Measurements from ENCODE around the gene TCEAL7. TPM values are rescaled to one million over a fixed set of nuclear protein-coding genes. Genes with fewer than 3 reads are reported as not detected.
"Not testable (repeated sequence)": the region's sequence is repeated elsewhere in the genome, so short reads cannot be mapped to it uniquely, and the experiment has no call there.

The TCEAL7 gene
- total RNA-seq, 1 donor from 2014 or later = not detected

GRCh38 chrX:103356130-103356798 is 26.2 kb downstream of the TCEAL7 start, which contains the start of gene TCEAL9:
Gene TCEAL9, plus strand, starts transcription at chrX:103356506. Its CDS starts 1,179 bp downstream, at chrX:103357685.
- DNase-seq (ENCODE audit: low spot score) = no peak
- intact Hi-C loops (cut with micrococcal nuclease) = no loop called here
- Mint-ChIP-seq H3K27me3 (ENCODE audit: low read depth) (peaks cover 11% of the 10 kb centered on the region), H3K27ac (peak within 1 kb of the TSS; percentile 19), H3K9me3 (no peaks in the 10 kb centered on the region), H3K4me1 (ENCODE audit: low read depth) (peaks cover 5% of the 10 kb centered on the region), H3K4me3 (ENCODE audit: low read depth) (peak within 1 kb of the TSS; percentile 69), H3K36me3 (ENCODE audit: low read depth) (no peaks in the 10 kb centered on the region)

- intact Hi-C loops (cut with micrococcal nuclease) = no loop called here
- DNase-seq (ENCODE audit: low spot score) = no peak
- Mint-ChIP-seq H3K9me3 (no peaks in the 10 kb centered on the region), H3K36me3 (ENCODE audit: low read depth) (no peaks in the 10 kb centered on the region), H3K4me1 (ENCODE audit: low read depth) (peaks cover 5% of the 10 kb centered on the region), H3K27ac (no peak overlapping the region), H3K27me3 (ENCODE audit: low read depth) (peaks cover 11% of the 10 kb centered on the region), H3K4me3 (ENCODE audit: low read depth) (peak overlapping the region; percentile 69)
Observed at GRCh38 chrX:103356858-103357257, 26.8 kb downstream of the TCEAL7 start.

GRCh38 chrX:103357871-103358270 is 27.8 kb downstream of the TCEAL7 start:
- intact Hi-C loops (cut with micrococcal nuclease) = no loop called here
- Mint-ChIP-seq H3K9me3 (no peaks in the 10 kb centered on the region), H3K36me3 (ENCODE audit: low read depth) (no peaks in the 10 kb centered on the region), H3K27me3 (ENCODE audit: low read depth) (peaks cover 11% of the 10 kb centered on the region), H3K27ac (no peak overlapping the region), H3K4me1 (ENCODE audit: low read depth) (peaks cover 5% of the 10 kb centered on the region), H3K4me3 (ENCODE audit: low read depth) (no peak overlapping the region)
- DNase-seq (ENCODE audit: low spot score) = no peak

GRCh38 chrX:103359605-103360004 is 29.6 kb downstream of the TCEAL7 start:
- H3K4me3 Mint-ChIP-seq (ENCODE audit: low read depth); H3K27ac Mint-ChIP-seq; H3K4me1 Mint-ChIP-seq (ENCODE audit: low read depth); intact Hi-C loops (cut with micrococcal nuclease); H3K36me3 Mint-ChIP-seq (ENCODE audit: low read depth); DNase-seq (ENCODE audit: low spot score); H3K27me3 Mint-ChIP-seq (ENCODE audit: low read depth); H3K9me3 Mint-ChIP-seq: not testable (repeated sequence)

- no peak overlapping the region for H3K4me3 Mint-ChIP-seq (ENCODE audit: low read depth)
- no peaks in the 10 kb centered on the region for H3K9me3 Mint-ChIP-seq
- H3K4me1 Mint-ChIP-seq (ENCODE audit: low read depth) = peaks cover 5% of the 10 kb centered on the region
- intact Hi-C loops (cut with micrococcal nuclease) = no loop called here
- H3K36me3 Mint-ChIP-seq (ENCODE audit: low read depth) = no peaks in the 10 kb centered on the region
- no peak overlapping the region for H3K27ac Mint-ChIP-seq
- DNase-seq (ENCODE audit: low spot score) = no peak
- H3K27me3 Mint-ChIP-seq (ENCODE audit: low read depth) = peaks cover 9% of the 10 kb centered on the region
Observed at GRCh38 chrX:103360092-103360491, 30.1 kb downstream of the TCEAL7 start.

- DNase-seq (ENCODE audit: low spot score) = no peak
- Mint-ChIP-seq H3K27me3 (ENCODE audit: low read depth) (peaks cover 4% of the 10 kb centered on the region), H3K9me3 (no peaks in the 10 kb centered on the region), H3K36me3 (ENCODE audit: low read depth) (no peaks in the 10 kb centered on the region), H3K4me3 (ENCODE audit: low read depth) (no peak overlapping the region), H3K4me1 (ENCODE audit: low read depth) (peaks cover 2% of the 10 kb centered on the region), H3K27ac (no peak overlapping the region)
- intact Hi-C loops (cut with micrococcal nuclease) = no loop called here
Observed at GRCh38 chrX:103360916-103361315, 30.9 kb downstream of the TCEAL7 start.

- Mint-ChIP-seq H3K27me3 (ENCODE audit: low read depth) (peaks cover 3% of the 10 kb centered on the region), H3K9me3 (no peaks in the 10 kb centered on the region), H3K4me1 (ENCODE audit: low read depth) (no peaks in the 10 kb centered on the region), H3K36me3 (ENCODE audit: low read depth) (no peaks in the 10 kb centered on the region), H3K27ac (no peak overlapping the region), H3K4me3 (ENCODE audit: low read depth) (no peak overlapping the region)
- intact Hi-C loops (cut with micrococcal nuclease) = no loop called here
- DNase-seq (ENCODE audit: low spot score) = no peak
Observed at GRCh38 chrX:103361798-103362197, 31.8 kb downstream of the TCEAL7 start.

- no peak overlapping the region for H3K27ac Mint-ChIP-seq
- peaks cover 2% of the 10 kb centered on the region for H3K27me3 Mint-ChIP-seq (ENCODE audit: low read depth)
- H3K4me3 Mint-ChIP-seq (ENCODE audit: low read depth) = no peak overlapping the region
- H3K4me1 Mint-ChIP-seq (ENCODE audit: low read depth) = no peaks in the 10 kb centered on the region
- no peak for DNase-seq (ENCODE audit: low spot score)
- no peaks in the 10 kb centered on the region for H3K9me3 Mint-ChIP-seq
- intact Hi-C loops (cut with micrococcal nuclease) = no loop called here
- H3K36me3 Mint-ChIP-seq (ENCODE audit: low read depth) = no peaks in the 10 kb centered on the region
Observed at GRCh38 chrX:103362474-103362873, 32.4 kb downstream of the TCEAL7 start.

- Mint-ChIP-seq H3K4me3 (ENCODE audit: low read depth) (no peak overlapping the region), H3K9me3 (no peaks in the 10 kb centered on the region), H3K36me3 (ENCODE audit: low read depth) (no peaks in the 10 kb centered on the region), H3K27me3 (ENCODE audit: low read depth) (no peaks in the 10 kb centered on the region), H3K27ac (no peak overlapping the region), H3K4me1 (ENCODE audit: low read depth) (no peaks in the 10 kb centered on the region)
- no peak for DNase-seq (ENCODE audit: low spot score)
- intact Hi-C loops (cut with micrococcal nuclease) = no loop called here
Observed at GRCh38 chrX:103363046-103363445, 33.0 kb downstream of the TCEAL7 start.

GRCh38 chrX:103367502-103367901 is 37.5 kb downstream of the TCEAL7 start:
- Mint-ChIP-seq H3K4me1 (ENCODE audit: low read depth) (no peaks in the 10 kb centered on the region), H3K4me3 (ENCODE audit: low read depth) (no peak overlapping the region), H3K36me3 (ENCODE audit: low read depth) (no peaks in the 10 kb centered on the region), H3K27me3 (ENCODE audit: low read depth) (peaks cover 2% of the 10 kb centered on the region), H3K9me3 (no peaks in the 10 kb centered on the region), H3K27ac (no peak overlapping the region)
- intact Hi-C loops (cut with micrococcal nuclease) = no loop called here
- no peak for DNase-seq (ENCODE audit: low spot score)

GRCh38 chrX:103369479-103369878 is 39.4 kb downstream of the TCEAL7 start:
- no peak overlapping the region for H3K27ac Mint-ChIP-seq
- no peak for DNase-seq (ENCODE audit: low spot score)
- peaks cover 3% of the 10 kb centered on the region for H3K27me3 Mint-ChIP-seq (ENCODE audit: low read depth)
- H3K4me3 Mint-ChIP-seq (ENCODE audit: low read depth) = no peak overlapping the region
- H3K4me1 Mint-ChIP-seq (ENCODE audit: low read depth) = no peaks in the 10 kb centered on the region
- intact Hi-C loops (cut with micrococcal nuclease) = no loop called here
- no peaks in the 10 kb centered on the region for H3K36me3 Mint-ChIP-seq (ENCODE audit: low read depth)
- H3K9me3 Mint-ChIP-seq = no peaks in the 10 kb centered on the region

- H3K27me3 Mint-ChIP-seq (ENCODE audit: low read depth) = peaks cover 6% of the 10 kb centered on the region
- peaks cover 6% of the 10 kb centered on the region for H3K4me1 Mint-ChIP-seq (ENCODE audit: low read depth)
- intact Hi-C loops (cut with micrococcal nuclease) = no loop called here
- no peaks in the 10 kb centered on the region for H3K36me3 Mint-ChIP-seq (ENCODE audit: low read depth)
- no peak overlapping the region for H3K4me3 Mint-ChIP-seq (ENCODE audit: low read depth)
- no peak for DNase-seq (ENCODE audit: low spot score)
- H3K27ac Mint-ChIP-seq = no peak overlapping the region
- H3K9me3 Mint-ChIP-seq = no peaks in the 10 kb centered on the region
Observed at GRCh38 chrX:103372886-103373285, 42.8 kb downstream of the TCEAL7 start.

GRCh38 chrX:103373581-103373980 is 43.5 kb downstream of the TCEAL7 start:
- intact Hi-C loops (cut with micrococcal nuclease) = no loop called here
- peaks cover 6% of the 10 kb centered on the region for H3K27me3 Mint-ChIP-seq (ENCODE audit: low read depth)
- H3K4me3 Mint-ChIP-seq (ENCODE audit: low read depth) = no peak overlapping the region
- no peaks in the 10 kb centered on the region for H3K9me3 Mint-ChIP-seq
- DNase-seq (ENCODE audit: low spot score) = no peak
- no peak overlapping the region for H3K27ac Mint-ChIP-seq
- H3K36me3 Mint-ChIP-seq (ENCODE audit: low read depth) = no peaks in the 10 kb centered on the region
- peaks cover 6% of the 10 kb centered on the region for H3K4me1 Mint-ChIP-seq (ENCODE audit: low read depth)

All from activated T-helper 2 cell treated with anti-CD3 and anti-CD28 coated beads, Interferon-gamma antibody, Interleukin-2, Interleukin-4, amounts not matched to agents 10 μg/mL and 5 μg/mL and 100 μg/mL, durations not matched to agents 14 hours and 24 hours and 36 hours (primary cell).